Fibroblast of peridontal ligament (primary cell): ENCODE measurements around the gene JPT1.

Experiments used
- DNase-seq: peaks from one replicate; pipeline ENCODE4 v3.0.0-alpha.2; 2010; ENCODE audit errors: extremely low read depth

JPT1 gene

DNA sequence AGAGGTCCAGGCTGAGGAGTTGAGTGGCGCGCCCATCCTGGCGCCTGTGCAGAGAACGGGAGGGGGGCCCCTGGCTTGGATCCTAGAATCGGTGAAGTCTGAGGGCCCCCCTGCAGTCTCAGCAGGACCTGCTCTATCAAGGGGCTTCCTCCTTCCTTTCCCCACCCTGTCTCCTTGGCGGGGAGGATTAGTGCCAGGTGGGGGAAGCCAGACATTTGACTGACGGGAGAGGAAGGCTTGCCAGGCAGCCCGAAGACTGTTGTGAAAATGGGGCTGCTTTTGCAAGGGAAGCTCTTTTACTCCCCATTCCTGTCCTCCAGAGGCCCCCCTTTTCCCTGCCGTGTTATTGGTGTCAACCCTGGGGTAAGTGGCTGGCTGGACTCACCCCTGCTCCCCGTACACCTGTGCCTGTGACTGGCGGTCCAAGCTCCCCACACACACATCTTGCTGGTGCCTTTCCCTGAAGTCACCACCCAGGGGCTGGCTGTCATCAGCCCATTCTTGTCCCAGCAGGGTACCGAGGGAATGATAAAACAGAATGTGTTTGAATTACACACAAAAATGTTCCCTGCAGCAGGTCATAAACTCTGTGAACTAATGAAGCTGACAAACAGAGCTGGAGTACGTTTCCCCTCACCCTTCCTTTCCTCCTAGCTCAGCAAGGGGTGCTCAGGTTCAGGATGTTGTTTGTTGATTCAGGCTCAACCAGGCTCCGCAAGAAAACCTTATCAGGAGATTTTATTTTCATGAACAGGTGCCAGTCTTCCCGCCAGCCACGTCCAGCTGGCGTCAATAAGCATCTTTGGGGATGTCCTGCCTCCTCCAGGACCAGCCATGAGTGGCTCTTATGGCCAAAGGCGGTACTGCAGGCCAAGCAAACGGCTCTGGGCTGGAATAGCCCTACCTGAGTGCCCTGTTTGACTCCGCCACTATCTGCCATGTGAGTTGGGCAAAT, 48.9 kb downstream of the JPT1 start:
- no peak for DNase-seq

- DNase-seq = no peak
Observed at GRCh38 chr17:75103601-75104554, 50.4 kb downstream of the JPT1 start.

- no peak for DNase-seq
Observed at GRCh38 chr17:75102385-75102821, 51.9 kb downstream of the JPT1 start.

DNA sequence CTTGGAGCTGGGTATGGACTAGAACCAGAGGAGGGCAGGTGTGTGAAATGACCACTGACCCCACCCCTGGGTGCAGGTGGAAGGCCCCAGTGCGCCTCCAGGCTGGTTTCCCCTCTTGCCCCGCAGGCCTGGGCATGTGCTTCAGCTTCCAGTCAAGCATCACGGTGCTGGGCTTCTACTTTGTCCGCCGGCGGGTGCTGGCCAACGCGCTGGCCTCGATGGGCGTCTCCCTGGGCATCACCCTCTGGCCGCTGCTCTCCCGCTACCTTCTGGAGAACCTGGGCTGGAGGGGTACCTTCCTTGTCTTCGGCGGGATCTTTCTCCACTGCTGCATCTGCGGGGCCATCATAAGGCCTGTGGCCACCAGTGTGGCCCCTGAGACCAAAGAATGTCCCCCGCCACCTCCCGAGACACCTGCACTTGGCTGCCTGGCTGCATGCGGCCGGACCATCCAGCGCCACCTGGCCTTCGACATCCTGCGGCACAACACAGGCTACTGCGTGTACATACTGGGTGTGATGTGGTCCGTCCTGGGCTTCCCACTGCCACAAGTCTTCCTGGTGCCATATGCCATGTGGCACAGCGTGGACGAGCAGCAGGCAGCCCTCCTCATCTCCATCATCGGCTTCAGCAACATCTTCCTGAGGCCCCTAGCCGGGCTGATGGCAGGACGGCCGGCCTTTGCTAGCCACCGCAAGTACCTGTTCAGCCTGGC, 54.3 kb downstream of the JPT1 start:
- no peak for DNase-seq

DNA sequence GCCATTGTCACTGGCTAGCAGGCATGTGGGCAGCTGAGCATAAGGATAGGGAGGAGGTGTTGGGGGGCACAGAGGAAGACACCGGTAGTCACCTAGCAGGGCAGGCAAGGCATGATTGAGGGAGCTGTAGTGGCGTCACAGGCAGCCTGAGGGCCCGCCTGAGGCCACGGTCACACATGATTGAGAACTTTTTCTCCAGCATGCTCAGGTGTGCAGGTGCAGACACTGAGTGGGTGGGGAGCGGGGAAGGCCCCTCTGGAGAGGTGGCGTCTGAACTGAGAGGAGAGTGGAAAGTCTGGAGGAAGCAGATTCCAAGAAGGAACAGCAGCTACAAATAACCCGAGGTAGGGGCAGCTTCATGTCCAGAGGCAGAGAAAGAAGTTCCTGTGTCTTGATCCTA, 55.5 kb downstream of the JPT1 start:
- DNase-seq = no peak

GRCh38 chr17:75097865-75098264, 56.4 kb downstream of the JPT1 start:
- no peak for DNase-seq

GRCh38 chr17:75096082-75096625, 58.2 kb downstream of the JPT1 start:
- no peak for DNase-seq

DNA sequence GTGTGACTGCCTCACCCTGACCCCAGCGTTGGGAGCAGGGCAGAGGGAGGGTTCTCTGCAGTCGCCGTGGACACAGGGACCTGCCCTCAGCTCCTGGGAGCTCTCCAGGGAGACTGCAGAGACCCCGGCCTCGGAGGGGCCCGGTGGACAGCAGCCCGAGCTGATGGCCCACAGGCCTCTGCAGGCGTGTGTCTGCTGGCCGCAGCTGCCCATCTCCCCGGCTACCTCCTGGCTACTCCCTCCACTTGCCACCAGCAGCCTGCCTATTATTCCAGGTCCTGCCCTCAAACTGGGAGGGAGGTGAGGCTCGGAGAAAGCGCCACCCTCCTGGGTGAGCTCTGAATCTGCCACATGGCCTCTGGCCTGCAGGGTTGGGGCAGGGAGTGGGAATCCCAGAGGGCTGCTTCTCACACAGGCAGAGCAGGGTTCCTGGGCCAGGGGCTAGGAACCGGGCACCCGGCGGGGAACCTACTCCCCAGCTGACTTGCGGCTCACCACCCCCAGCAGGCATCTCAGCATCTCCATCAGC, 59.4 kb downstream of the JPT1 start:
- DNase-seq = no peak

DNA sequence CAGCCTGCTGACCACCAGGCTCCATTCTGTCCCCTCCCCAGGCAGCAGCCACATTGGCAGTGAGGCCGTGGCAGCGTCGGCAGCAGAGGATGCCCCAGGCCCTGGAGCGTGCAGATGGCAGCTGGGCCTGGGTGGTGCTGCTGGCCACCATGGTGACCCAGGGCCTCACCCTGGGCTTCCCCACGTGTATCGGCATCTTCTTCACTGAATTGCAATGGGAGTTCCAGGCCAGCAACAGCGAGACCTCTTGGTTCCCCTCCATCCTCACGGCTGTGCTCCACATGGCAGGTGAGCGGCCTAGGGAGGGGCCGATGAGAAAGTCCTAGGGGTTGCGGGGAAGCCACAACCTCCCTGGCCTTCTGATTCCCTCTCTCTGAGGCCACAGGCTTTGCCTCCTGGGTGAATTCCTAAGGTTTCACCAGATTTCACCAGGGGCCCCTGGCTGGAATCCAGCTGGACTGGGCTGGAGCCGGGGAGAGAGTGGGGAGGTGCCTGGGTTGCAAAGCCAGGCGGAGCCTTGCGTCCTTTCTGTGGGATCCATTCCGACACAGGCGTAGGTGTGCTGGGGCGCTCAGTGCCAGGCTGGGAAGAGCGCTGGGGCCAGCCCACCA, 60.7 kb downstream of the JPT1 start:
- DNase-seq = no peak

DNA sequence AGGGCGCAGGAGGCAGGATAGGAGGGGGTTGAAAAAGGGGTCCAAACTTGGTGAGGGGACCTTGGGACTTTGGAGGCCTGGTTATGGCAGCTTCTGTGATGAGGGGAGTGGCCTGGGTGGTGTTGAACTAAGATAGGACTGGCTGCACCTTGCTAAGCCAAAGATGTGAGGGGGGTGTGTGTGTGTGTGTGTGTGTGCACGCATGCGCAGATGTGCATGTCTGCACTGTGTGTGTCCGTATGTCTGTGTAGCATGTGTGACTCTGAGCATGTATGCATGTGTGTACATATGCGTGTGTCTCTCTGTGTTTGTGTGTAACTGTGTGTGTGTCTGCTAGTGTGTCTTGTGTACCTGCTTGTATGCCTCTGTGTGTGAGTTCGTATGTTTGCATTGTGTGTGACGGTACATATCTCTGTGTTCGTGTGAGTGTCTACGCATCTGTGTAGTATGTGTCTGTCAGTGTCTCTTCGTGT, 62.4 kb downstream of the JPT1 start:
- no peak for DNase-seq

- no peak for DNase-seq
Observed at GRCh38 chr17:75090871-75091854, 63.1 kb downstream of the JPT1 start.

GRCh38 chr17:75088465-75089417, 65.6 kb downstream of the JPT1 start:
- no peak for DNase-seq

DNA sequence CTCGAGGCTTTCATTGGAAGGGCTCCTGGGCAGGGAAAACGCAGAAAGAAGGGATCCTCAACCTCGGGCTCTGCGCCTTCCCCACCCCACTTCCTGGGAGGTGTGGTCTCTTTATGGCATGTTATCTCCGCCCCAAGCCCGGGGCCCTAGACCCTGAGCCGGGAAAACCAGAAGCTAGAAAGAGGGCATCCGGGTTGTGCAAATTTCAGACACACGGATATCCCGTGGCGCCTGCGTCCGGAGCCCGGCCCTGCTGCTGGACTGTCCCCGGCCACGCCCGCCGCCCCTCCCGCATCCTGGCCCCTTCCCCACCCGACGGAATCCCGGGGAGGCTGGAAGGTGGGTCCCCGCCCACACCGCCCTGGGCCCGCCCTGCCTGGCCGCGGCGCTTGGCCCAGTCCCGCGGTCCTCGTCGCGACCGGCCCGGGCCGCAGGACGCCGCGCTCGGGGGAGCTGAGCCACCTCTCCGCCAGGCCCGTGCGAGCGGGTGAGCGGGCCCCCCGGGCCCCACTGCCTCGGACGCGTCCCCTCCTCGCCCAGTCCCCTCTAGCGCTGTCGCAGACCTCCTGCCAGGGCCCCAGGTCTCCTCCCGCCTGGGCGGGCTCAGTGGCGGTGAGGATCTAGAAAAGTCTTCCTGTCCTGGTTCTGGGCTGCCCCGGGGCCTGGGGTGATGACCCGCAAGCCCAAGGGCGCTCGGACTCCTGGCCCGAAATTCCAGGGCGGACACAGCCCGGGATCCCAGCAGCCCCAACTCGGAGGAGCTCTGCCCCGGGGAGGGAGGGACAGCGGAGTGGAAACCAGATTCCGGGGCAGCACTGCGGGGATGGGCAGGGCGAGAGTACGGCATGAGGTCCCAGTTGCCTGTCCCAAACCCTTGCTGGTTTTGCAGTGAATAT, 66.5 kb downstream of the JPT1 start, which contains the start of gene SLC16A5:
Gene SLC16A5 (plus strand): TSS at position 397 of the 896 bp plus-strand sequence. CDS start 5,683 bp downstream, outside the sequence.
- DNase-seq = peak; percentile 75

GRCh38 chr17:75087182-75087557, 67.1 kb downstream of the JPT1 start:
- no peak for DNase-seq

DNA sequence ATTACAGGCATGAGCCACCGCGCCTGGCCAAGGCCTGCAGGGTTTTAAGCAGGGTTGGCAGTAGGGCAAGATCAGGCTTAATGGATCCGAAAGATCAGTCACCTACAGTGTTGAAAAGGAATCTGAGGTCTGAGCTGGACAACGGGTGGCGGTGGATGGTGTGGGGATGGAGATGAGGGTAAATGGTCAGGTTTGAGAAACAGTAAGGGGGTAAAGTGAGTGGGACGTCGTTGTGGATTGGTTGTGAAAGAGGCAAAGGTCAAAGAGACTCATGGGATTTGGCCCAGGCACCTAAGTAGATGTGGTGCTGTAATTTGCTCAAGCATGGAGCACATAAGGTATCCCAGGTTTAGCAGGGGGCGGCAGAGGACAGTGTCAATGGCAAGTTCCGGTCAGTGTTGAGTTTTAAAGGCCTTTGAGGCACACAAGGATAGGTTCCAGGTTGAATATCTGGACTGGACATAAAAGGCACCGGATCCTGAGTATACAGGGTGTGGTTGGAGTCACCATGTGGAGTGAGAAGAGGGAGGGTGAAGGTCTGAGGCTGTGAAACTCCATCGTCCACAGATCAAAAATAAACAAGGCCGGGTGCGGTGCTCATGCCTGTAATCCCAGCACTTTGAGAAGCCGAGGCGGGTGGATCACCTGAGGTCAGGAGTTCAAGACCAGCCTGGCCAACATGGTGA, 67.7 kb downstream of the JPT1 start:
- no peak for DNase-seq
